ENCODE measurements around the gene IFIT1B. TPM values are rescaled to one million over a fixed set of nuclear protein-coding genes. Genes with fewer than 3 reads are reported as not detected.

Gene IFIT1B
- total and polyA plus RNA-seq, 10 of the 15 experiments (the other 5 are each of a cell fraction or from before 2014, with no cell fraction given), result 0.04 TPM; not detected in 9

GRCh38 chr10:89348975-89349374, 28.9 kb upstream of the IFIT1B start:
- ChIA-PET POLR2A (interaction anchor here (0.6 kb wide), 1 partner anchor 9 kb away, joined by 3 read pairs; no protein-coding TSS in a partner anchor), SMC1A (ENCODE audit: uncharacterized antibody, unreplicated experiment) (interaction anchor here (1.0 to 8.3 kb wide), 5 partner anchors 11 to 54 kb away, joined by 3 to 97 read pairs (median 5); no protein-coding TSS in a partner anchor), RAD21 (ENCODE audit: unreplicated experiment) (interaction anchor here (4.1 kb wide), 1 partner anchor 20 kb away, joined by 23 read pairs; no protein-coding TSS in a partner anchor), CTCF (interaction anchor here (4.5 kb wide), 1 partner anchor 20 kb away, joined by 39 read pairs; no protein-coding TSS in a partner anchor)
- Histone ChIP-seq H3K27me3 (replicated peaks in 1 of 2; ENCODE audit: control insufficient read depth in 2 of 2, insufficient read depth in 2 of 2, low read length in 1 of 2) (no peaks in the 10 kb centered on the region), H3K4me2 (ENCODE audit: control insufficient read depth, insufficient read depth) (no peak overlapping the region; the same call in 1 of the 2 replicates), H3K4me3 (no peak overlapping the region), H4K20me1 (ENCODE audit: control insufficient read depth, insufficient read depth) (no peaks in the 10 kb centered on the region), H3K4me1 (ENCODE audit: control insufficient read depth, insufficient read depth, low read length) (peaks cover 45% of the 10 kb centered on the region), H3K9me3 (replicated peaks; ENCODE audit: control insufficient read depth, insufficient read depth, low read length) (no peaks in the 10 kb centered on the region), H3K27ac (ENCODE audit: control insufficient read depth, insufficient read depth) (no peak overlapping the region), H3K36me3 (ENCODE audit: control insufficient read depth in 2 of 2, insufficient read depth in 2 of 2, low read length in 1 of 2) (no peaks in the 10 kb centered on the region), H3K9ac (ENCODE audit: control insufficient read depth, insufficient read depth, low read length) (no peak overlapping the region), H2AFZ (ENCODE audit: control insufficient read depth, low read depth, low read length) (no peak overlapping the region), H3K79me2 (ENCODE audit: control insufficient read depth, insufficient read depth, low read length) (no peaks in the 10 kb centered on the region)
- FAIRE-seq, result no peak
- no peak for DNase-seq (ENCODE audit: low read depth, low spot score)
- TF ChIP-seq SMC3 (IDR thresholded peaks at IDR 0.05; ENCODE audit: borderline replicate concordance, low read length), result no peak
- no peak for TF ChIP-seq CBFB (IDR thresholded peaks at IDR 0.05; ENCODE audit: low read depth)
- no peak for TF ChIP-seq ESRRA (IDR thresholded peaks at IDR 0.05; ENCODE audit: low read length)
- TF ChIP-seq NBN (IDR thresholded peaks at IDR 0.05), result no peak
- TF ChIP-seq RELB (IDR thresholded peaks at IDR 0.05; ENCODE audit: low read depth), result no peak
- no peak for TF ChIP-seq FOXK2 (IDR thresholded peaks at IDR 0.05)
- TF ChIP-seq PML (IDR thresholded peaks at IDR 0.05; ENCODE audit: low read length), result no peak
- TF ChIP-seq ATF7 (IDR thresholded peaks at IDR 0.05; ENCODE audit: low read depth), result no peak
- TF ChIP-seq TBL1XR1 (IDR thresholded peaks at IDR 0.05; ENCODE audit: low read depth, low read length), result no peak
- no peak for TF ChIP-seq BCL11A (IDR thresholded peaks at IDR 0.05; ENCODE audit: low read depth, low read length)
- BruUV-seq (replicated peaks), result no TSS peak
- no peak for ATAC-seq
- intact Hi-C loops (cut with micrococcal nuclease; ENCODE audit: unreplicated experiment), result no loop called here
- WGBS (ENCODE audit: insufficient coverage, insufficient replicate concordance, low lambda C conversion rate, missing lambda C conversion rate), result 78% methylated on average over 2 of the region's 2 CpGs
- in situ Hi-C loops (cut with MboI), result no loop called here
